HPDE6-E6E7 (cell line): ENCODE data around the gene EREG.
"Not testable (repeated sequence)": the region's sequence is repeated elsewhere in the genome, so short reads cannot be mapped to it uniquely, and the experiment has no call there.

Experiments used
- DNase-seq: peaks from one replicate; pipeline ENCODE4 v3.0.0; 2011; ENCODE audit warnings: missing footprints; ENCODE audit errors: extremely low spot score

Gene EREG

DNA sequence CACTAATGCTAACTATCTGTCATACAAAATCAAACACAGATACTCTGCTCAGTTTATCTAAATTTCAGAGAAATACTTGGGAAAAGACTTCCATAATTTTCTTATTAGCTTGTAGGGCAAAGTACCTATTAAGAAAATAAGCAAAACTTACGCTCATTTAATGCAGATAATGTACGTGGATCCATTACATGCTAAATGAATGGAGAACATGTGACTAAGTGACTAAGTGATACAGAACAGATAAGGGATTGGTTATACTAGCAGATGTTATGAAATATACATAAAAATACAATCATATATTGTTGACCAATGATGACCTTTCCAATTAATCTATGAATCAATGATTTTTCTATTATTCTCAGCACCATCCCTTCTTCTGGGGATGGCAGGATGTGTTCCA lies 25.7 kb downstream of the EREG start:
- DNase-seq, result no peak

DNA sequence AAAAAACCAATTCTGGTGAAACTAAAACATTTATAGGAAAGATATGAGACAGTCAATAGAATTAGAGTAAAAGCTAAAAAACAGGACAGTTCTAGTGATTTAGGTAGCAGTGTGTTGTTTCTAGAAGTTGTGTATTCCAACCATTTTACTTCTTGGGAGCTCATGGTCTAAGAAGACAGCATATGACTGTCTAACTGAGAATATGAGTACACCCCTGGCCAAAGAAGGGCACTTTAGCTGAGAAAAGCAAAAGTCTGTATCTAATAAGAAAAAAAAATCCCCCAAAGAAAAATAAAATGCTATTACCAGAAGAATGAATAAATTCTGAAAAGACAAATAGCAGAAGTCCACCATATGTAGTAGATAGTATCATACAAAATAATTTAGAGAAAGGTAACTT lies 26.4 kb downstream of the EREG start:
- no peak for DNase-seq

DNA sequence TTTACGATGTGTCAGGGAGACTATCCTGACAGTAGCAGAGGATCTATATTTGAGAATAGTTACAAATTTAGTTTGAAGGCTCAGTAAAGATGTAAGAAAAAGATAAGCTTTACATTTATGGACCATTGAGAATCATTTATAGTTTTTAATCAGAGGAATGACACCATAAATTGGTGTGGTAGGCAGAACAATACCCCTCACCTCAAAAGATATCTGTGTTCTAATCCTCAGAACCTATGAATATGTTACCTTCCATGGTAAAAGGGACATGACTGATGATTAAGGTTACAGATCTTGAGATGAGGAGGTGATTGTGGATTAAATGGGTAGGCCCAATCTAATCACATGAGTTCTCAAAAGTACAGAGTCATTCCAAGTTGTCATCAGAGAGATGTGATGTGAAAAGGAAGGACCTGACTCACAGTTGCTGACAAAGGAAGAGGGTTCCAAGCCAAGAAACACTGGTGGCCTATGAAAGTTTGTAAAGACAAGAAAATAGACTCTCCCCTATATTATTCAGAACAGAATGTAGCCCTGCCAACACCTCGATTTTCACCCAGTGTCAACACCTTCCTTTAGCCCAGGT lies 27.0 kb downstream of the EREG start:
- DNase-seq, result no peak

DNA sequence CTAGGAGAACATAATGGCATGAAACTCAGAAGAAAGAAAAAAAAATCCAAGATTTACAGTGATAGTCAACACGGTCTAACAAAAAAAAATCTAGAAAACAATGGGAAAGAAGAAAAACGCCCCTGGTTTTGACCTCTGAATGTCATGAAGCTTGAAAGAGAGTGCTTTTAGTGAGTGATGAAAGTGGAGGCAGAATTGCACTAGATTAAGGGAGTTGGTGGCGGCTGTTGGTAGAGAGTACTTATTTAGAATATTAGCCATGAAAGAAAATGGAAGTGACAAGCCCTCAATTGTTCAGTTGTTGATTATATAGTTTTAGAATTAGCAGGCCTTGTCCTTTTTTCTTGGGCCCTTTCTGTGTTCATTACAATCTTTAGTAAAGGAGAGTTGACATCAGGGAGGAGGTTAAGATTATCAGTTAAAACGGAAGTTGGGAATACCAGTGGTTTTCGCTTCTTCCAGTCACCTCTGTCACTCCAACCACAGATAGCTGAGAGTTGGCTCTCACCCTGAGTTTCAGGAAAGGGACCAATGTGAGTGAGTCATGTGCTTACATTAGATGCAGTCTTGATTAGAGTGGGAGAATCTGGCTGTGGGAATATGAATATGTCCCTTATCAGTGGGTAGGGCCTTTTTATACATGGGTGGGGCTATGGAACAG lies 29.7 kb downstream of the EREG start:
- no peak for DNase-seq

DNA sequence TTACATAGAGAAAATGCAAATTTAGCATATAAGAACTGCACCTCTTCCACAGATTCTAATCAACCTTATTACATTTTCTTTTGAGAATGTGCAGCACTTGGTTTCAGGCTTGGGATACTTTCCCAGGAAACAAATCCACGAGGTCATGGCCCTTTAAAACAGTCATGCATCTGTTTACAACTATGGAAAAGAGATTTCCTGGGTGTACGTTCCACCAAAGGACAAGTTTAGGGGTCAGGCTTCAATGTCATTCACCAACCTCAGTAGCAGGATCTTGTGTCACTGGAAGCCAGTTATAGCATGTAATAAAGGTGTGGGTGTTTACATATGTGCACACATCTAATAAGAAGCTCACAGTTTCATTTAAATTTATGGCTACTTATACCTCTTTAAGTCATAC lies 30.7 kb downstream of the EREG start:
- no peak for DNase-seq

DNA sequence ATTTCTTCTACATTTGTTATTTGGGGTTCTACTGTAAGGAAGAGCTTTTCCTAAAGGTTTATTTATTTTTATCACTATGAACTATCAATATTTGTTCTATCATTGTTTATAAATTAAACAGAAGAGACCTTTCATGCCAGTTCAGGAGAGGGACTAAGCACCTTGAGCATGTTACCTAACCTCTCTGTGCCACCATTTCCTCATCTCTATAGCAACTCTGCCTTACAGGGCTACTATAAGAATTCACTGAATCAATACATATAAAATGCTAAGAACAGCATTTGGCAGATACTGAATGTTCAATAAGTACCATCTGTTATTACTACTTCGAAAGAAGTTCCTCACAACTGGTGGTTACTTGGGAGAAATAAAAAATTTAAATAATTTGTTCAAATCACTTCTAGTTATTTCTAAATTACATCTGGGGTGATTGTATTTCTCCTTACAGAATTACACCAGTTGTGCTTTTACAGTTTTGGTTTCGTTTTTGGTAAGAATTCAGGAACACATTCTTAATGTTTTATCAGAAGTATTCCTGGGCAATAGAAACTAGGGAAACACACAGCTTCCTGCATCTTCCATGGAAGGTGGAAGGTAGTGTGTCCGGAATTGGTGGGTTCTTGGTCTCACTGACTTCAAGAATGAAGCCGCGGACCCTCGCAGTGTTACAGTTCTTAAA lies 32.9 kb downstream of the EREG start:
- no peak for DNase-seq

DNA sequence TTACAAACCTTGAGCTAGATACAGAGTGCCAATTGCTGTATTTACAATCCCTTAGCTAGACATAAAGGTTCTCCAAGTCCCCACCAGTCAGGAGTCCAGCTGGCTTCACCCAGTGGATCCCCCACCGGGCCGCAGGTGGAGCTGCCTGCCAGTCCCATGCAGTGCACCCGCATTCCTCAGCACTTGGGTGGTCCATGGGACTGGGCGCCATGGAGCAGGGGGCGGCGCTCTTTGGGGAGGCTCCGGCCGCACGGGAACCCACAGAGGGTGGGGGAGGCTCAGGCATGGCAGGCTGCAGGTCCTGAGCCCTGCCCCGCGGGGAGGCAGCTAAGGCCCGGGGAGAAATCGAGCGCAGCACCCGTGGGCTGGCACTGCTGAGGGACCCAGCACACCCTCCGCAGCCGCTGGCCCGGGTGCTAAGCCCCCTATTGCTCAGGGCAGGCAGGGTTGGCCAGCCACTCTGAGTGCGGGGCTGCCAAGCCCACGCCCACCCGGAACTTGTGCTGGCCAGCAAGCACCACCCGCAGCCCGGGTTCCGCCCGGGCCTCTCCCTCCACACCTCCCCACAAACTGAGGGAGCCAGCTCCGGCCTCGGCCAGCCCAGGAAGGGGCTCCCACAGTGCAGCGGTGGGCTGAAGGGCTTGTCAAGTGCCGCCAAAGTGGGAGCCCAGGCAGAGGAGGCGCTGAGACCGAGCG lies 34.1 kb downstream of the EREG start:
- DNase-seq, result not testable (repeated sequence)

DNA sequence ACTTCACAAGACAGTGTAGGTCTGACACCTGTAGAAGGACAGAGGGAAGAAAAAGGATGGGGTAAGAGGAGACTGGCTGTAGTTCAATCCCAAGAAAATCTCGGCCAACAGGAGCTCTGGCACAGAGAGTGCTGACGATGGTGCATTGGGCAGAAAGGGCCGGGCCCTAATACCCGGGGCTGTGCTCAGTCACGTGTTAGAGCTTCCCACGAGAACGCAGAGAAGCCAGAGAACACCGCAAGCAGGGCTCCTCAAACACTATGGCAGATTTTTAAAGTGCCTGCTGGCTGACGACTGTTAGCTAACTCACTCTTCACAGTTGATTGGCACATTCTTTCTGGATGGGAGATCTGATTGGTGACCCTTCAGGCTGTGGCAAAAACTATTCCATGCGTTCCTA lies 35.5 kb downstream of the EREG start:
- no peak for DNase-seq

DNA sequence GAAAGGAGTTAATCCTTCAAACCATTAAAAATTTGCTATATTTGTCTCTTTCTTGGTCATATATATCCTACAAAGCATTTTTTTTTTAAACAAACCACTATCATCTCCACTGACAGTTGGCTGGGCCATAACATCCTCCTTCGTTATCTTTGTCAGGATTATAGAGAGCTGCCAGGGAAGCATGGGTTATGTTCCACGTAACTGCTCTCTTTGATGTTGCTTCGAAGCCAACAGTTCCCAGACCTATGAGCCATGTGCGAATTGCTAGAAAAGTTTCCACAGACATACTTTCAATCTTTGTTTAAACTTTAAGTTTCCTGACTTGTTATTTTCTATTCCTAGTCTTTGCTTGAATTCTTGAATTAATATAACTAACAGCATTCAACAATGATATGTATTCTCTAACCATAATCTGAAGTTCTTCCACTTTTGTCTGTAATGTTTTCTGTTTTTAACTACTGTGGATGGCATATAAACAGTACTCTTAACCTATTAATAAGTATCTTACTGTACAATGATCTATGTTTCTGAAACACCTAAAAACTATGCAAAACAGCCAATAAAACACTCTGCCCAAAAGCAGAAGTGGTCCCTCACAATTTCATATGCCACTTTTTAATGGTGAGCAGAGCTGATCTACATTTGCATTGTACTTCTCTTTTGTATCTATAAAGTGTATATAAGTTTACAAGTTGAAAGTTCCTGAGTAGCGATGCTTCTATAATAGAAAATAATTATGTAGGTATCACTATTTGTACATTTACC lies 37.9 kb downstream of the EREG start:
- no peak for DNase-seq

DNA sequence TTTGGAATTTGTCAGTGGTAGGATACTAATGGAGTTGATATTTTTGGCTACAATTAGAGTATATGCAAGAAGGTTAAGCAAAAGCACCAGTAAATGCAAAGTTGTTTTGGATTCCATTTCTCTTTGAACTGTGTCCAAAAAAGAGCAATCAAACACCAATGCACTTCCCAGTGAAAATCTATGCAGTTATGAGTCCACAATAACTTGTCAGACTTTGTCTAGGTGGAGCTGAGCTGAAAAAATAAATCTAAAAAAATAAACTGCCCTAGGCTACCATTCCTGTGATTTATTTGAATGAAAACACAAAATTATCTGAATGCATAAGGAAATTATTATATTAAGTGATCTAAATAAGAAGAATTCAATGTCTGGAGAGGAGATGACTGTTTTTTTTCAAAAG lies 42.9 kb downstream of the EREG start:
- DNase-seq, result no peak

DNA sequence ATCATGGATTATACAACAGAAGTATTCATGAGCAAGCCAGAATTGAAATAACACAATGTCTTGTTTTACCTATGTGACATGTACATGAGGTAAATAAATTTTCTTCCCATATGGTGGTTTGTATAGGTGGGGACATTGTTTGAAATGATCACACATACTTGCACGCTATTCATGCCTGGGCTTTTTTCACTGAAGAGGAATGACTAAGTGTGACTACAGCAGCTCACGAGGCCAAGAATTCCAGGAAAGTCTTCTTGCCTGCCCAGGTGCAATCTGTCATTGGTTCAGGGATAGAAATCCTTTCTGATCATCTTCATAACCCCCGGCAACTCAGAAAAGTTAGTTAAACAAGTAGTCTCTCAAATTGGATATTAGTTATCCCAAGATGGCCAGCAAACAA lies 43.7 kb downstream of the EREG start:
- DNase-seq, result peak; percentile 49

DNA sequence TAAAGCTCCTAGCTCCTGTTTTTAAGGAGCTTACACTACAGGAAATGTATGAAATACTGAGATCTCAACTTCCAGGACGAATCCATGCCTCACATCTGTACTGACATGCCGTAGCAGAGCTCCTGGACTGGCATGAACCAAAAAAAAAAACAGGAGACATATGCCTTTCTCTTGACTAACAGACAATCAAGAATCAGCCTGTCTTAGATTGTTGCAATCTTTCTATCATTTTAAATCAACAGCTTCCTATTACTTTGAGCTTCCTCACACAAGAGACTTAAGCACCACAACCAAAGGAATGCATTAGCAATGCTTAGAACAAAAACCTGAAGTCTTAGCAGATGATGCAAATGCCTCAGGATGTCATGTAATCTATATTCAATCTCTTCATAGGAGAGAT lies 45.3 kb downstream of the EREG start:
- DNase-seq, result peak; percentile 40

DNA sequence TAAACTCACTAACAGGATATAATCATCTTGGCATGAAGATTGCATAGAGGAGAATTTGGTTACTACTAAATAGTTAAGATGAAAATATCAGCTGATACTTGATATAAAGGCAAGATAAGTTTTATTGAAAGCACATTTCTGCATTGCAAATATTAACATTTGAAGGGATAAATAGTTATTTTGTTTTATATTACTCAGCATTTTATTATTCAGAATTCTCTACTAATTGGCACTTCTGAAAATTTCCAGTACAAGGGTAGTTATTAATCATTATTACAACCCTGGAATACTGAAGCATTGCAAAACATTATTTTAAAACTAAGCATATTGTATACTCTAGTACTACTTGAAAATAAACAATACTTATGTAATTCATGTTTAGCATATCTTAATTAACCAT lies 47.3 kb downstream of the EREG start:
- no peak for DNase-seq

DNA sequence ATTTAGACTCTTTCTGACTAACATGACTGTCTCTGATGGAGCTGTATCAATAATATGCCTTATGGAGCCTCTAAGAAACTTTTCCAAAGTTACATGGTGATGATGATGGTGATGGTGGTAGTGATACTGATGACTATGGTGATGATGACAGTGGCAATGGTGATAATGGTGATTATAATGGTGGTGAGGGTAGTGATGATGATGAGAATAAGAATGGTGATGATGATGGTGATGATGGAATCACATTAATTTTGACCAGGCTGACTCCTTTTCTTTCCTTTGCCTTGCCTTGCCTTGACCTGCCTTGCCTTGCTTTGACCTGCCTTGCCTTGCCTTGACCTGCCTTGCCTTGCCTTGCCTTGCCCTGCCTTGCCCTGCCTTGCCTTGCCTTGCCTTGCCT lies 48.3 kb downstream of the EREG start:
- no peak for DNase-seq

DNA sequence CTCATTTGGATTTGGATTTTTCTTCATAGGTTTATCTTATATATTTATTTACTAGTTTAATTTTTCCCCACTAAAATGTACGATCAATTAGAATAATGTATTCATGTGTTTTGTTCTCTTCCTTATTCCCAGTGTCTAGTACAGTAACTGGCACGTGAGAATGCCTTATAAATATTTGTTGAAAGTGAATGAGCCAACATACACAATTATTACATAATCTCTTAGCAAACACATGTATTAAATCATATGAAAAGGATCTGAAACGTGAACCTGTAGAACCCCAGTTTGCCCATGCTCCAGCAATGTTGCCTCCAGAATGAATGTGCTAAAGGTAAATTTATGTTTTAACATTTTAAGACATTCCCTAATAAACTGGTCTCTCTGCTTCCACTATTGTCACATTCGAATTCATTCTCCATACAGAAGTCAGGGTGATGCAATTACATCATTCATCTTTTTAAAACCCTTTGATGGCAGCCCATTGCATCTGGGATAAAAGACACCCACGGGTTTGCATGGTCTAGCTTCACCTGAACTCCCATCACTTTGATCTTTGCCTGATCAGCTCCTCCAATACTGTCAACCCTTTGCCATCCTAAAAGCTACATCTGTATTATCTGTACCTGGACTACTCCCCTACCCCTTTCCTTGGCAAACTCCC lies 49.3 kb downstream of the EREG start:
- DNase-seq, result no peak

DNA sequence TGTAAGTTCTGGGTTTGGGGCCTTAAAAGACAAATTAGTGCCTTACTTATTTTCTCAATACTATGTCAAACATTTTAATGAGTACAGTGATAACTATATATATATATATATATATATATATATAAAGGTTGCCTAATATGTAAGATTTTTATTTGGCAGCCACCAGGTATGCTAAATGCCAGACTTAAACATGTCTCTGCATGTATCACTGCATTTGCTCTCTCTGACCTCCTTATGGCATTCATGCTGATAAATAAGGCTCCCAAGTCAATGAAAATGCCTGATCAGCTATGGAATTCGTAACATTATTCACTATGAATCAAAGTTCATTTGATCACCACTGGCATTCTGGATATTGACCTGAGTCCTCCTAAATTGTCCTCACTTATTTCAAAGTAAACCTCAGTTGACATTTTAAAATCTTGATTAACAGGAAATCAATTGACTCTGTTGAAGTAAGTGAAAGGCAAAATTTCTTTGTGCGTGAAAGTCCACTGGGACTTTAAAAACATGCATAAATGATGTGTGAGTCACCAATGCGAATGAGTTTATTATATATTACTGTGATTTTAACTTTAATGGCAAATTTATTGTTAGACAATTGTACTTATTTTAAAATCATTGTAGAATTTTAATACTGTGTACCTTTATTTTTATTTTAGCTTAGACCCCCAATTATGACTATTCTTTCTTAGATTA lies 50.8 kb downstream of the EREG start:
- DNase-seq, result no peak

DNA sequence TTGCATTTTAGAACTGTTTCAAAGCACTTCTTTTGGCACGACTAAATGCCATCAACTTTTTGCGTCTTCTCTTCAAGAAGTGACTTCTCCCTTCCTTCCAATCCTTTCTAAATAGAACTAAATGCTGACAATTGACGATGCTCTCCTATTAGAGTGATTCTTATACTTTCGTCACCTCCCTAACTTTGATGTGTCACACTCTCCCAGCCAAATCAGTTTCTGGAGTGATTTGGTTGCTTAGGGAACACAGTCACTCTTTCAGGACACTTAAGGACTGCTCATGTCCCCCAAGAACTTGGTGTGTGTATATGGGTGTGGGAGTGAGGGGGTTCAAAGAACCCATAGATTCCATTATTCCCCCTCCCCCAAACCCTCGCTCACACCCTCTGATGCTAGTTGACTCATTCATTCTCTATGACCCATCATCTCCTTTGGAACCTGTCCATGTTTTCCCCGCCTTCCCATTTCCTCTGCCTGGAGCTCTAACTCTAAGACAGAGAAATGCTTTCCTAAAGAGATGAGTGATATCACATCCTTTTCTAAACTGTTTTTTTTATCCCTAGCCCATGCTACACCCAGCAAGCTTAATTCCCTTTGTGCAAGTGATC lies 53.2 kb downstream of the EREG start:
- peak; percentile 70 for DNase-seq

DNA sequence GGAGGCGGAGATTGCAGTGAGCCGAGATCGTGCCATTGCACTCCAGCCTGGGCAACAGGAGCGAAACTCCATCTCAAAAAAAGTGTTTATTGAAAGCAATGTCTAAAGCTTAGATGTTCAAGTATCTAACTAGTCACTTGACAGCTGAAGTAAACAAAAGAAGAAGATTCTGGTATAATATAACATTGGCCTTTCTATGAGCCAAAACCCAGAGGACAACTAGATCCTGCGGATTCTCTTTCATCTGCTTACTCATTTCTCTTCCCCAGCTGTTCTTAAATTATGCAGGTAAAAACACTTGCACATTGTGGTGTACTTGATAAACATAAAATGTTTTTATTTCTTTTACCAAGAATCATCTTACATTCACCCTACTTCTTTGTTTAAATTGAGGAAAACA lies 55.9 kb downstream of the EREG start:
- no peak for DNase-seq

DNA sequence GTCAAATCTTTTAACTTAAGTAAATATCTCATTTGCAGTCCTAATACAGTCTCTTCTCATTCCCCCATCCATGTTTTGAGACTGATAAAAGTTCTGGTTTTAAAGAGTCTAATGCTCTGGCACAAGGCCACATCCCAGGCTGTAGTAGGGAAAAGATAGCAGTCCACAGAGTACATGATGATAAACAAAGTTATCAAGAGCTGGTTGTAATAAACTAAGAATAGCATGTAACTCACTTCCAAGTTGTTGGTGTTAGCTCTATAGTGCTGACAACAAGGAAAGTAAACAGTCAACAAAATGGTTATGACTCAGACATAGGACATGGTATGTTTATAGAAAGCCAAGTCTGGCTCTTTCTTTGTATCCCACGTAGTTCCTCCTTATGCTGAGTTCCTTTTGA lies 58.2 kb downstream of the EREG start:
- no peak for DNase-seq

DNA sequence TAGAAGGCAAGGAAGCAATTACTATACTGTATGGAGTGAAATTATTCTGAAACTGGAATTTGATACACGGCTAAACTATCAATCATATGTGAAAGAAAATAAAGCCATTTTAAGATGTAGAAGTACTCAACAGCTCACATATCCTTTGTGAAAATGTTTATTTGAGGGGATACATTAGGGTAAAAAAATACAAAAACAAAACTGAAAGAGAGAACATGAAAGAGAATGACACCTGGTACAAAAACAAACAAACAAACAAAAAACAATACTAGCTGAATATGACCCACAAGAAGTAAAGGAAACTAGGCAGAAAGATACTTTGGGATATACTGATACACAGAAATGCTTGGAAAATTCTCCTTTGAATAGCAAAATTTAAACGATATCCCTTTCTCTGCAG lies 59.2 kb downstream of the EREG start:
- no peak for DNase-seq

DNA sequence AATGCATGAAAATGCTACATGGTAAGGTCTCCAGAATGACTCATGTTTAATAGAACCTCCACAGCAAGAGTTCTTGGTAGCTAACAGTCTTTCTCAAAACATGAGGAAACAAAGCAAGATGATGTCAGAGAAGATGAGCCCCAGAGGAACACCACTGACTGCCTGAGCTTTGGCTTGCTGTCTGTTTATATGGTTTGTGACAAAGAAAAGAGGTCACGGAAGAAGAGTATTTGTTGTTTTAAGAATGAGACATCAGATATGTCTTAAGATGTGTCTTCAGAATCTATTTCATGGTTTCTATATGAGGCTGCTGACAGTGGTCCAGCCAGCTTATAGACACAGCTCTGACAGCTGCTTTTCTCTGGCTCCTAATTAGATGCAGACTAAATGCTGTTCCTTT lies 61.2 kb downstream of the EREG start:
- no peak for DNase-seq
